ENCODE results near the gene MUC5B.
"Not testable (repeated sequence)": the region's sequence is repeated elsewhere in the genome, so short reads cannot be mapped to it uniquely, and the experiment has no call there.

The MUC5B gene

GRCh38 chr11:1251236-1251770, 28.4 kb downstream of the MUC5B start:
- no peak for DNase-seq

- DNase-seq = no peak
These were observed 29.7 kb downstream of the MUC5B start for GRCh38 chr11:1252371-1253102.

GRCh38 chr11:1253103-1253485, 30.2 kb downstream of the MUC5B start:
- DNase-seq = no peak

- no peak for DNase-seq
These were observed 31.3 kb downstream of the MUC5B start for GRCh38 chr11:1254086-1254648.

GRCh38 chr11:1254733-1255132, 31.9 kb downstream of the MUC5B start:
- DNase-seq = no peak

- DNase-seq = no peak
These were observed 32.3 kb downstream of the MUC5B start for GRCh38 chr11:1255151-1255550.

GRCh38 chr11:1256257-1257045, 33.6 kb downstream of the MUC5B start:
- no peak for DNase-seq

GRCh38 chr11:1257366-1257765, 34.5 kb downstream of the MUC5B start:
- no peak for DNase-seq

- DNase-seq = no peak
These were observed 35.0 kb downstream of the MUC5B start for GRCh38 chr11:1257916-1258315.

- DNase-seq = no peak
These were observed 35.7 kb downstream of the MUC5B start for GRCh38 chr11:1258401-1259075.

- DNase-seq = no peak
These were observed 36.2 kb downstream of the MUC5B start for GRCh38 chr11:1259076-1259461.

- DNase-seq = no peak
These were observed 36.7 kb downstream of the MUC5B start for GRCh38 chr11:1259561-1259960.

- no peak for DNase-seq
These were observed 37.2 kb downstream of the MUC5B start for GRCh38 chr11:1260023-1260501.

GRCh38 chr11:1260620-1261019, 37.8 kb downstream of the MUC5B start:
- no peak for DNase-seq

- no peak for DNase-seq
These were observed 38.6 kb downstream of the MUC5B start for GRCh38 chr11:1261241-1262071.

GRCh38 chr11:1262172-1263006, 39.5 kb downstream of the MUC5B start:
- peak; percentile 71 for DNase-seq

GRCh38 chr11:1263010-1263409, 40.1 kb downstream of the MUC5B start:
- no peak for DNase-seq

- not testable (repeated sequence) for DNase-seq
These were observed 41.6 kb downstream of the MUC5B start for GRCh38 chr11:1264444-1264843.

GRCh38 chr11:1265480-1265879, 42.6 kb downstream of the MUC5B start:
- not testable (repeated sequence) for DNase-seq

- DNase-seq = not testable (repeated sequence)
These were observed 44.1 kb downstream of the MUC5B start for GRCh38 chr11:1266976-1267375.
